Measurements from ENCODE around the gene AKT3.

GRCh38 chr1:243548516-243548915, 301.5 kb downstream of the AKT3 start:
- TF ChIP-seq SMC3 (IDR thresholded peaks at IDR 0.05) (no peak), CTCF (IDR thresholded peaks at IDR 0.05) (no peak), POLR2A (IDR thresholded peaks at IDR 0.05; ENCODE audit: low read length) (no peak), MYC (IDR thresholded peaks at IDR 0.05; ENCODE audit: borderline replicate concordance, low read length) (no peak)

Data from A549 (cell line).